Measurements from ENCODE around the gene RACGAP1.

RACGAP1 gene

DNA sequence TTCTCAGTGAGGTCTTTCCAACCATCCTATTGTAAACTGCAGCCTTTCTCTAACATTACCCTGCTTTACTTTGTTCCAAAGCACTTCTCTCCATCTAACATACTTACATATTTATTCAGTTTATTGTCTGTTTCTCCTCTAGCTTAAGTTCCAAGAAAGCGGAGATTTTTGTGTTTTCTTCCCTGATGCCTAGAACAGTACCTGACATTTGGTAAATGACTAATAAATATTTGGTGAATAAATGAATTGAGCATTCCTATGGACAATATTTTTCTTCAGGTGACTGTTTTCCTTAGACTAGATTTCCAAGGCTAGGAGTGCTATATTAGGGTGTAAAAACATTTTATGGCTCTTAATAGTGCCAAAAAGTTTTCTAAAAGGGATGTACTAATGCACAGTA, 2.4 kb downstream of the RACGAP1 start:
- Histone ChIP-seq H2BK120ac (ENCODE audit: low read depth, low read length) (no peak overlapping the region), H3K23ac (ENCODE audit: low read length) (no peak overlapping the region), H3K36me3 (ENCODE audit: control insufficient read depth, insufficient read depth, low read length) (no peaks in the 10 kb centered on the region), H3K4me1 (ENCODE audit: control insufficient read depth, low read depth, low read length) (no peaks in the 10 kb centered on the region), H3K4me3 (ENCODE audit: low read length) (no peak overlapping the region), H3K18ac (ENCODE audit: low read length) (no peak overlapping the region), H3K4ac (ENCODE audit: low read depth, low read length) (no peak overlapping the region), H2BK15ac (replicated peaks; ENCODE audit: low read depth) (no peak overlapping the region), H3K79me1 (ENCODE audit: low read length) (peaks cover 8% of the 10 kb centered on the region), H2AK5ac (ENCODE audit: low read length) (no peak overlapping the region), H3K27me3 (ENCODE audit: insufficient read depth, low read length, poor library complexity) (no peaks in the 10 kb centered on the region), H3K9ac (ENCODE audit: low read length) (no peak overlapping the region), H4K8ac (ENCODE audit: low read depth, low read length) (no peak overlapping the region), H3K4me2 (ENCODE audit: low read length) (no peak overlapping the region), H4K5ac (ENCODE audit: low read length) (no peak overlapping the region), H3K27ac (ENCODE audit: low read depth, low read length) (no peak overlapping the region), H2BK5ac (ENCODE audit: low read length) (no peak overlapping the region), H3K79me2 (ENCODE audit: control insufficient read depth, insufficient read depth, low read length) (peaks cover 41% of the 10 kb centered on the region), H3K56ac (ENCODE audit: low read length) (no peak overlapping the region)
- no CpG with 5 or more reads among the region's 1 CpG for WGBS (ENCODE audit: extremely low coverage, insufficient coverage, low lambda C conversion rate)
- DNase-seq = no peak

DNA sequence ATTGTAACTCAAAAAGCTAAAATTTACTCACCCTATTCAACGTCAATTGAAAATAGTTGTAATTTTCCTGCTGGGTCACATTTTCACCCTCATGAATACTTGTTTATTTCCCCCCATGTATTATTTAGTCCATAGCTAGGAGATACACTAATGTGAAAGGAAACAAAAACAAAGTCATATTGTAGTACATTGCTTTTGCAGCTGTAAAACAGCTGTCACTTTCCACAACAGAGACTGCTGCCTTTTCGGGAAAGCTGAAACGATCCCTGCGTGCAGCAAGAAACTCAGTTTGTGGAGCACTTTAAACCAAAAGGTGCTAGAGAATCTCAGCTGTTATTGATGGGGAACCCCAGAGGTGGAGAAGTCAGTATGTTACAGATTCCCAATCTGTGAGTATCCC, 4.3 kb downstream of the RACGAP1 start:
- H3K27ac ChIP-seq (ENCODE audit: low read depth, low read length) = no peak overlapping the region
- peaks cover 10% of the 10 kb centered on the region for H3K79me1 ChIP-seq (ENCODE audit: low read length)
- peaks cover 50% of the 10 kb centered on the region for H3K79me2 ChIP-seq (ENCODE audit: control insufficient read depth, insufficient read depth, low read length)
- no peak overlapping the region for H2BK15ac ChIP-seq (replicated peaks; ENCODE audit: low read depth)
- no peaks in the 10 kb centered on the region for H3K27me3 ChIP-seq (ENCODE audit: insufficient read depth, low read length, poor library complexity)
- WGBS (ENCODE audit: extremely low coverage, insufficient coverage, low lambda C conversion rate) = no CpG with 5 or more reads among the region's 4 CpGs
- H3K9ac ChIP-seq (ENCODE audit: low read length) = no peak overlapping the region
- no peak overlapping the region for H3K23ac ChIP-seq (ENCODE audit: low read length)
- H3K4ac ChIP-seq (ENCODE audit: low read depth, low read length) = no peak overlapping the region
- no peak overlapping the region for H3K18ac ChIP-seq (ENCODE audit: low read length)
- H3K4me1 ChIP-seq (ENCODE audit: control insufficient read depth, low read depth, low read length) = no peaks in the 10 kb centered on the region
- H3K56ac ChIP-seq (ENCODE audit: low read length) = no peak overlapping the region
- no peaks in the 10 kb centered on the region for H3K36me3 ChIP-seq (ENCODE audit: control insufficient read depth, insufficient read depth, low read length)
- H3K4me3 ChIP-seq (ENCODE audit: low read length) = no peak overlapping the region
- H3K4me2 ChIP-seq (ENCODE audit: low read length) = no peak overlapping the region
- H4K8ac ChIP-seq (ENCODE audit: low read depth, low read length) = no peak overlapping the region
- no peak overlapping the region for H2BK5ac ChIP-seq (ENCODE audit: low read length)
- no peak for DNase-seq
- H2BK120ac ChIP-seq (ENCODE audit: low read depth, low read length) = no peak overlapping the region
- H2AK5ac ChIP-seq (ENCODE audit: low read length) = no peak overlapping the region
- H4K5ac ChIP-seq (ENCODE audit: low read length) = no peak overlapping the region

- Histone ChIP-seq H3K18ac (ENCODE audit: low read length) (no peak overlapping the region), H2BK15ac (replicated peaks; ENCODE audit: low read depth) (no peak overlapping the region), H3K4ac (ENCODE audit: low read depth, low read length) (no peak overlapping the region), H3K27ac (ENCODE audit: low read depth, low read length) (no peak overlapping the region), H3K9ac (ENCODE audit: low read length) (no peak overlapping the region), H2BK120ac (ENCODE audit: low read depth, low read length) (no peak overlapping the region), H3K79me1 (ENCODE audit: low read length) (peaks cover 8% of the 10 kb centered on the region), H3K36me3 (ENCODE audit: control insufficient read depth, insufficient read depth, low read length) (peaks cover 1% of the 10 kb centered on the region), H4K8ac (ENCODE audit: low read depth, low read length) (no peak overlapping the region), H3K4me2 (ENCODE audit: low read length) (no peak overlapping the region), H3K4me1 (ENCODE audit: control insufficient read depth, low read depth, low read length) (no peaks in the 10 kb centered on the region), H3K56ac (ENCODE audit: low read length) (no peak overlapping the region), H3K4me3 (ENCODE audit: low read length) (no peak overlapping the region), H3K79me2 (ENCODE audit: control insufficient read depth, insufficient read depth, low read length) (peaks cover 46% of the 10 kb centered on the region), H3K27me3 (ENCODE audit: insufficient read depth, low read length, poor library complexity) (no peaks in the 10 kb centered on the region), H3K23ac (ENCODE audit: low read length) (no peak overlapping the region), H2AK5ac (ENCODE audit: low read length) (no peak overlapping the region), H4K5ac (ENCODE audit: low read length) (no peak overlapping the region), H2BK5ac (ENCODE audit: low read length) (no peak overlapping the region)
- WGBS (ENCODE audit: extremely low coverage, insufficient coverage, low lambda C conversion rate) = no CpG with 5 or more reads among the region's 2 CpGs
- no peak for DNase-seq
Measured at GRCh38 chr12:50019524-50019923, 5.8 kb downstream of the RACGAP1 start.

DNA sequence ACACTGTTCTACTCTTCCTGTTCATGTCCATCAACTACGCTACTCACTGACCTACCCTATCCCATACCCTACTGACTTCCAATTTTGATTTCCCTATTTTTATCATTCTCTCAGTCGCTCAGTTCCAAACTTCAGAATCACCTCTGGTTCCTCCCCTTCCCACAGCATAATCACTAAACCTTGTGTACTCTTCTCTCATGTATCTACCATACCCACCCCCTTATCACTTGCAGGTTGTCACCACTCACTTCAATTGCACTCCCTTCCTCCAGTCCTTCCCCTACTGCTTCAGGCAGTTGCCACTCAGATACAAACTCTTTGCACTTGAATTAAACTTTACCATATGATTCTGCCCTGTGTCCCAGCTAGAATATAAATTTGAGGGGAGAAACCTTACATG, 6.3 kb downstream of the RACGAP1 start:
- peaks cover 8% of the 10 kb centered on the region for H3K79me1 ChIP-seq (ENCODE audit: low read length)
- H4K8ac ChIP-seq (ENCODE audit: low read depth, low read length) = no peak overlapping the region
- H3K23ac ChIP-seq (ENCODE audit: low read length) = no peak overlapping the region
- no peak overlapping the region for H2BK120ac ChIP-seq (ENCODE audit: low read depth, low read length)
- H3K4me3 ChIP-seq (ENCODE audit: low read length) = no peak overlapping the region
- peaks cover 4% of the 10 kb centered on the region for H3K36me3 ChIP-seq (ENCODE audit: control insufficient read depth, insufficient read depth, low read length)
- DNase-seq = no peak
- H3K18ac ChIP-seq (ENCODE audit: low read length) = no peak overlapping the region
- no peak overlapping the region for H3K4me2 ChIP-seq (ENCODE audit: low read length)
- no peak overlapping the region for H3K4ac ChIP-seq (ENCODE audit: low read depth, low read length)
- no peak overlapping the region for H3K56ac ChIP-seq (ENCODE audit: low read length)
- no peak overlapping the region for H2BK5ac ChIP-seq (ENCODE audit: low read length)
- H2AK5ac ChIP-seq (ENCODE audit: low read length) = no peak overlapping the region
- peaks cover 41% of the 10 kb centered on the region for H3K79me2 ChIP-seq (ENCODE audit: control insufficient read depth, insufficient read depth, low read length)
- no peak overlapping the region for H3K27ac ChIP-seq (ENCODE audit: low read depth, low read length)
- no peak overlapping the region for H4K5ac ChIP-seq (ENCODE audit: low read length)
- H2BK15ac ChIP-seq (replicated peaks; ENCODE audit: low read depth) = no peak overlapping the region
- H3K27me3 ChIP-seq (ENCODE audit: insufficient read depth, low read length, poor library complexity) = no peaks in the 10 kb centered on the region
- H3K9ac ChIP-seq (ENCODE audit: low read length) = no peak overlapping the region
- no peaks in the 10 kb centered on the region for H3K4me1 ChIP-seq (ENCODE audit: control insufficient read depth, low read depth, low read length)
- WGBS (ENCODE audit: extremely low coverage, insufficient coverage, low lambda C conversion rate) = no CpG with 5 or more reads among the region's 2 CpGs

DNA sequence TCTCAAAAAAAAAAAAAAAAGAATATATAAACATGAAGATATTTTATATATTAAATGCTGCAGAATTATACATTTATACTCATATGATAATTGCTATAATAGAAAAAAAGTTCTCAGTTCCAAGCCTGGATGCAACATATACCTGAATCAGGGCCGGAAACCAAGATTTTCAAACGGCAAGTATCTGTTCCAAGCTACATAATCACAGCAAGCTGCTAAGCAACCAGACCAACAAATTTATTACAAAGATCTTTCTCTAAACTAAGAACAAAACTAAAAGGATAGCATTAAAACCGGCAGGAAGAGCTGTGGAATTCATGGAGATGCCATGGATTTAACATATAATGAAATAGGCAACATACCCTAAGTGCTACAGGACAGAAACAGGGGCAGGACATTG, 7.1 kb downstream of the RACGAP1 start:
- H3K79me2 ChIP-seq (ENCODE audit: control insufficient read depth, insufficient read depth, low read length) = peaks cover 38% of the 10 kb centered on the region
- no peak overlapping the region for H2BK5ac ChIP-seq (ENCODE audit: low read length)
- peaks cover 4% of the 10 kb centered on the region for H3K36me3 ChIP-seq (ENCODE audit: control insufficient read depth, insufficient read depth, low read length)
- H3K56ac ChIP-seq (ENCODE audit: low read length) = no peak overlapping the region
- H2BK120ac ChIP-seq (ENCODE audit: low read depth, low read length) = no peak overlapping the region
- no peak overlapping the region for H4K5ac ChIP-seq (ENCODE audit: low read length)
- no peak overlapping the region for H3K27ac ChIP-seq (ENCODE audit: low read depth, low read length)
- H3K79me1 ChIP-seq (ENCODE audit: low read length) = peaks cover 11% of the 10 kb centered on the region
- H3K9ac ChIP-seq (ENCODE audit: low read length) = no peak overlapping the region
- H2AK5ac ChIP-seq (ENCODE audit: low read length) = no peak overlapping the region
- no peaks in the 10 kb centered on the region for H3K27me3 ChIP-seq (ENCODE audit: insufficient read depth, low read length, poor library complexity)
- H3K18ac ChIP-seq (ENCODE audit: low read length) = no peak overlapping the region
- WGBS (ENCODE audit: extremely low coverage, insufficient coverage, low lambda C conversion rate) = no CpG with 5 or more reads among the region's 3 CpGs
- no peak overlapping the region for H3K4ac ChIP-seq (ENCODE audit: low read depth, low read length)
- no peak overlapping the region for H2BK15ac ChIP-seq (replicated peaks; ENCODE audit: low read depth)
- no peaks in the 10 kb centered on the region for H3K4me1 ChIP-seq (ENCODE audit: control insufficient read depth, low read depth, low read length)
- no peak overlapping the region for H3K4me2 ChIP-seq (ENCODE audit: low read length)
- DNase-seq = peak; percentile 46
- H3K23ac ChIP-seq (ENCODE audit: low read length) = no peak overlapping the region
- no peak overlapping the region for H4K8ac ChIP-seq (ENCODE audit: low read depth, low read length)
- H3K4me3 ChIP-seq (ENCODE audit: low read length) = no peak overlapping the region

- H3K4me2 ChIP-seq (ENCODE audit: low read length) = no peak overlapping the region
- no peak overlapping the region for H3K9ac ChIP-seq (ENCODE audit: low read length)
- peaks cover 11% of the 10 kb centered on the region for H3K79me1 ChIP-seq (ENCODE audit: low read length)
- H3K18ac ChIP-seq (ENCODE audit: low read length) = no peak overlapping the region
- no peak overlapping the region for H2BK15ac ChIP-seq (replicated peaks; ENCODE audit: low read depth)
- H4K8ac ChIP-seq (ENCODE audit: low read depth, low read length) = no peak overlapping the region
- no peaks in the 10 kb centered on the region for H3K27me3 ChIP-seq (ENCODE audit: insufficient read depth, low read length, poor library complexity)
- H4K5ac ChIP-seq (ENCODE audit: low read length) = no peak overlapping the region
- no CpG with 5 or more reads among the region's 6 CpGs for WGBS (ENCODE audit: extremely low coverage, insufficient coverage, low lambda C conversion rate)
- no peak overlapping the region for H3K56ac ChIP-seq (ENCODE audit: low read length)
- DNase-seq = no peak
- no peak overlapping the region for H3K4ac ChIP-seq (ENCODE audit: low read depth, low read length)
- no peak overlapping the region for H2BK5ac ChIP-seq (ENCODE audit: low read length)
- no peak overlapping the region for H3K4me3 ChIP-seq (ENCODE audit: low read length)
- H2AK5ac ChIP-seq (ENCODE audit: low read length) = no peak overlapping the region
- H3K23ac ChIP-seq (ENCODE audit: low read length) = no peak overlapping the region
- no peak overlapping the region for H2BK120ac ChIP-seq (ENCODE audit: low read depth, low read length)
- no peak overlapping the region for H3K27ac ChIP-seq (ENCODE audit: low read depth, low read length)
- peaks cover 37% of the 10 kb centered on the region for H3K79me2 ChIP-seq (ENCODE audit: control insufficient read depth, insufficient read depth, low read length)
- no peaks in the 10 kb centered on the region for H3K4me1 ChIP-seq (ENCODE audit: control insufficient read depth, low read depth, low read length)
- peaks cover 4% of the 10 kb centered on the region for H3K36me3 ChIP-seq (ENCODE audit: control insufficient read depth, insufficient read depth, low read length)
Measured at GRCh38 chr12:50017641-50018040, 7.7 kb downstream of the RACGAP1 start.

Measured in mesendoderm (in vitro differentiated cells).